HG02678 (cell line): ENCODE measurements around the gene IP6K3.

Source experiments
- ATAC-seq: cut with Tn5 transposase; IDR thresholded peaks from one replicate; pipeline ENCODE4 v1.9.1; 2021; ENCODE audit warnings: mild to moderate bottlenecking, moderate library complexity; ENCODE audit not compliant: unreplicated experiment

IP6K3 gene

DNA sequence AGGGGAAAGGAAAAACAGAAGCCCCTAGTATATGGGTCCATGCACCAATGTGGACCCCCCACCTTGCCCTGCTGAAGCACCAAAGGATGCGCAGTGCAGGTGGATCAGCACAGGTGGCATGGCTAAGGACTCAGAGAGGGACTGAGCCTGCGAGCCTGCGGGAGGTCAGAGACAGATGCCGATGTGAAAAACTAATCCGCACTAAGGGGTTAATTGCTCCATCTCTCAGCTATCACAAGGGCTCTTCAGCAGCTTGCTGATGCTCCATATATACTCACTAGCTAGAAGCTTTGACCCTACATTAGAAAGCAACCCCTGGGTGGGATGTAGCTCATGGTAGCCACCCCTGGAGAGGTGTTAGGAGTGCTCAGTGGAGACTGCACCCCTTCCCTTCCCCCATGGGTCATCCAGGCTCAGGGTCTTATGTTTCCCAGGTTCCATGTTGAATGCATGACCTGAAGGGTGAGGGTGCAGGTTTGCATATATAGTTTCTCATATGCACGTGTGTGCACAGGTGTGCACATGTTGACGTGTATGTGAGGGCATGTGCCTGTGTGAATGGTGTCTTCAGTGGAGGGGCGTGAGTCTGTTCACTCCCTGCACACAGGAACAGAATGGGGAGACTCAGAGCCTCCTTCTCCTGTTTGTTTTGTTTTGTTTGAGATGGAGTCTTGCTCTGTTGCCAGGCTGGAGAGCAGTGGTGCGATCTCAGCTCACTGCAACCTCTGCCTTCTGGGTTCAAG lies 13.4 kb upstream of the IP6K3 start:
- no peak for ATAC-seq

DNA sequence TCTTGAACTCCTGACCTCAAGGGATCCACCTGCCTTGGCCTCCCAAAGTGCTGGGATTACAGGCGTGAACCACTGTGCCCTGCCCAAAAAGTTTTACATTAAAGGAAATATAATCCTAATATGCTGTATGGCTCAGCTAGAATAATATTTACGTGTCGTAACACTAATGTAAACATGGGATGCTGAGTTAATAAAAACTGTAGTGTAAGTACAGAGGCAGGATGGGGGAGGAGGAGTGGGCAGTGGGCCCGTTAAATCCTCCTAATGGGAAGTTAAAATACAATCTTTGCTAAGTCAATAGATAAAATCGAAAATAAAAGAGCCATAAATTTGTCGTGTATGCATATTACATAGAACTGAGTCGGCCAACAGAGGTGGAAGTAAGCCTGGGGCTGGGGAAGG lies 12.1 kb upstream of the IP6K3 start:
- no peak for ATAC-seq

DNA sequence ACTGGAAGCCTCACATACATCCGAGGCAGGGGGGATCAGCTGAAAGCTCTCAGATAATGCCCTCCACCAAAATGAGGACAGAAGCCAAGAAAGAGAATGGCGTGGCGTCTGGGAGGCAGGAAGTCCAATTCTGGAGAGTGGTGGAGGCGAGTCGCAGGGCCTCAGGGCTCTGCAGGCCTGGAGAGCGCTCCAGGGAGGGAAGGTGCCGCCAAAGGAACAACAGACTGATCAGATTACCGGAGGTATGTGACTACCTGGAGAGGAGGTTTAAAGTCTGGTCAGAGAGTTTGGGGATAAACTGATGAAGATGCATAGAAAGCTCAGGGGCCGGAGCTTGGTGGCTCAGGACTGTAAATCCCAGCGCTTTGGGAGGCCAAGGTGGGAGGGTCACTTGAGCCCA lies 11.2 kb upstream of the IP6K3 start:
- ATAC-seq, result no peak

DNA sequence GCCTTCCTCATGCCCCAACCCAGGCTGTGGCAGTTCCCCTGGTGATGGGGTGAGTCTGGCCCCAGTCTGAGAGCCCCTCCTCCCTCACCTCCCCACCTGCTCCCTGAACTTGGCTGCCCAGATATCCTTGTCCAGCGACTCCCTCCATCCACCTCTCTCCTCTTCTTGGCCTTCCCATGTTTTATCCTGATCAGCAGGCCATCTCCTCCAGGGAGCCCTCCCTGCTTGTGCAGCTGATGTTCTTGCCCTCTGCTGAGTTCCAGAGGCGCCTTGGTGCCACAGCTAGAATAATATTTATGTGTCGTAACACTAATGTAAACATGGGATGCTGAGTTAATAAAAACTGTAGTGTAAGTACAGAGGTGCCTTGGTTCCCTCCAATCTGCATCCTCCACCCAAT lies 10.4 kb upstream of the IP6K3 start:
- ATAC-seq, result no peak

DNA sequence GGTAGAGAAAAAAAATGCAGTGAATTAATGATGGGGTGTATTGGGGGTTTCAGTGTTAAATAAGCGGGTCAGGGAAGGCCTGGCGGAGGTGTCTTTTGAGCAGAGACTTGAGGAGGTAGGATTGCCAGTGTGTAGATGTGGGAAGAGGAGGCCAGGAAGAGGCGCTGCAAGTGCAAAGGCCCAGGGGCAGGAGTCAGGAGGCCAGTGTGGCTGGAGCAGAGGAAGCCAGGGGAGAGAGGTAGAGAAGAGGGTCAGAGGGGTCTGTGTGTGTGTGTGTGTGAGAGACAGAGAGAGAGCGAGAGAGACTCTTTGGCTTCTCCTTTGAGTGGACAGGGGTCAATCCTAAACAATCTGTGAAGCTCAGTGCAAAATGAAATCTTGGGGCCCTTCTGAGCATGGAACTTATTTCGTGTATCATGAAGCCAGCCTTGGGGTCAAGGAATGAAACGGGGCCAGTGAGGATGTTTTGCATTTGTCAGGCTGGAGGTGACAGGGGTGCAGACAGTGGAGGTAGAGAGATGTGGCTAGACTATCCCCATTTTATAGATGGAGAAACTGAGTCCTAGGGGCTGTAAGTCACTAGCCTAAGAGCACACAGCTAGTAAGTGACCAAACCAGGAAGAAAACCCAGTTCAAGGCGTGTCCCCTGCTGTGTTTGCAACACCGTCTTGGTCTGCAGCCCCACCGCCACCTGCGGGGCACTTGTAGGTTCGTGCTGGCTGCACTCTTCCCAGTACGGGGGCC lies 9.7 kb upstream of the IP6K3 start:
- ATAC-seq, result no peak

DNA sequence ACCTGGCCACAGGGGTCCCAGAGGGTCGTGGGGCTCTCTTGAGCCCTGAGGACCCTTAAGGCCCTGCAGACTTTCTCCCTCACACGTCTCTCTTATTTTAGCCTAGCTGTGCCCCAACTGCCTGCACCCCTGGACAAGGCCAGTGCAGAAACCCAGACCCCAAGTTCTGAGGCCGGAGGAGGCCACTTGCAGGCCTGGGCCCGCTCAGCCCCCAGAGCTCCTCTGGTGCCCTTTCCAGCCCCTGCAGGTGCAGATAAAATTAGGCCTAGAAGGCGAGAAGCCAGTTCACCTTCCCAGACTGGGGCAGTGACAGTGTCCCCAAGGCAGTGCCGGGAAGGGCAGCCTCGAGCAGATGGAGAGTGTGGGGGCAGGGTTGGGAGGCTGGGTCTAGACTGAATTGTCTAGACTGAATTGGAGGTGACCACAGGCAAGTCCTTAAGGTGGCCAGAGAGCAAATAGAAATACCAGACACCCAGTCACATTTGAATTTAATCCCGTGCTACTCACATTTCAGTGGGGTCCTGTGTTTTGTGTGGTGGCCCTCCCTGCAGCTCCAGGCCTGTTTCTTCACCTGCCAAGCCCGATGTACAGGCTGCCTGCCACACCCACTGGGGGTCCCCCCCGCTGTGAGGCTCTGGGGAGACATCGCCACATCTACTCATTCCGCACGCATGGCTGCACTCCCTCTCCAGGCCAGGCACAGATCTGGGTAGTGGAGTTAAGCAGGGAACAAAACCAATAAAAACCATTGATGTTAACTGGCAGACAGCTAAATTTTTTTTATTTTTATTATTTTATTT lies 8.6 kb upstream of the IP6K3 start:
- ATAC-seq, result no peak

DNA sequence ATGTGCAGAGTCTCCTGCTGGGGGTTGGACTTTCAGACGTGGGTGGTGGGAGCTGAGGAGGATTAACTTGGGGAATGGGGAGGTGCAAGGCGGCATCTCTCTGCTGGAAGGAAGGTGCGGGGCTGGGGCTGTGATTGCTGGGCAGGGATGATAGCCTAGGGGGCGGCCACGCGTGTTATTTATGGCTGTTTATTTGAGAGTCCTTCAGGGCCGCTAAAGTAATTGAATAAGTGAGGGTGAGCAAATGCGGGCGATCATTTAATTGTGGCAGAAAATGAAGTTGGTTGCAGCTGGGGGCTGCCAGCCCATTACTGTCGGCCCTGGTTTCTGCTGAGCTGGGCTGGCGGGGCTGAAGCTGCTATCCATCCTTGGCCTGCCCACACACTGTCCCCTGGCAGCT lies 7.5 kb upstream of the IP6K3 start:
- ATAC-seq, result no peak

DNA sequence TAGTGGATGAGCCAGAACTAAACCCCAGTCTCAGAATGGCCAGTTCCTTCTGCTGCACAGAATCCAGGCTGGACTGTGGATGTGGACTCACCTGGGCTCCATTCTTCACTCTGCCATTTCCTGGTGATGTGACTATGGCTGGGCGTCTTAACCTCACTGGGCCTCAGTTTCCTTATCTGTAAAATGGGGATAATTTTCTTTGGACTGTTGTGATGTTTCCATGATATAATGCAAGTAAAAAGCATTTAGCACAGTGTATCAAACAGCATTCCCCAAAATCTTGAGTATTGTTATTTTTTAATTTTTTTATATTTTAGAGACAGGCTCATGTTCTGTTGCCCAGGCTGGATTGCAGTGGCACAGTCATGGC lies 5.9 kb upstream of the IP6K3 start:
- ATAC-seq, result no peak

DNA sequence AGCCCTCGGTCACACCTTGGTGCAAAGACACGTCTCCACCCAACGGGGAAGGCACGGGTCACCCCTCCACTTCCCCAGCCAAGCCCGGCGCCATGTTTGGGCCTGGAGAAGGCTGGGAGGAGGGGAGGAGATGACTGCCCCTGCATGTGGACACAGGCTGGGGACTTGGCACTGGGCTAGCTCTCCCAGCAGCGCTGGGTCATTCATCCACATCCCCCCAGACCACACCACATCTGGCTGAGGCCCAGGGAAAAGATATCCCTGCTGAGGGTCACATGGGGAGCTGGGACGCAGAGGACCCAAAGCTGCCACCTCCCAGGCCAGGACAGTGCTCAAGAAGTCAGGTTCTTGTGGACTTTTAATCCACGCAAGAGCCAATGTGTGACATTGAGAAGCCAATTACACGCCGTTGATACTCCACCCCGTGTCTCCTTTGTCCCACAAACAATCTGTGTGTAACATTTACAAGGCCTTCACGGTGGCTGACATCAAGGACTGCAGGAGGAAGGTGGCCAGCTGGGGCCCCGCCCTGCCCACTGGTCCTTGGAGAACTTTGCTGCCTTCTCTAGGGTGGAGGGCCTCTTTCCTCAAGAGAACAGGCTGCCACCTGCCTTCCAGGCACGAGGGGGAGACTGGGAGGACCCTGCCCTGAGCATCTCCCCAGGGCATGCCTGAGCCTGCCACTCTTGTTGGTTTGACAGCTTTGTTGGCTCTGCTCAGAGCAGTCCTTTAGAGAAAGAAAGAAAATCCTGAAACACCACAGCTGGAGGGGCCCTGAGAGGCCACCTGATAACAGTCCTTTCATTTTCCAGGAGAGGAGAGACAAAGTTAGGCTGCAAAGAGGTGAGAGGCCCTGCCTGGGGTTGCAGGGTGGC lies 5.3 kb upstream of the IP6K3 start:
- no peak for ATAC-seq

DNA sequence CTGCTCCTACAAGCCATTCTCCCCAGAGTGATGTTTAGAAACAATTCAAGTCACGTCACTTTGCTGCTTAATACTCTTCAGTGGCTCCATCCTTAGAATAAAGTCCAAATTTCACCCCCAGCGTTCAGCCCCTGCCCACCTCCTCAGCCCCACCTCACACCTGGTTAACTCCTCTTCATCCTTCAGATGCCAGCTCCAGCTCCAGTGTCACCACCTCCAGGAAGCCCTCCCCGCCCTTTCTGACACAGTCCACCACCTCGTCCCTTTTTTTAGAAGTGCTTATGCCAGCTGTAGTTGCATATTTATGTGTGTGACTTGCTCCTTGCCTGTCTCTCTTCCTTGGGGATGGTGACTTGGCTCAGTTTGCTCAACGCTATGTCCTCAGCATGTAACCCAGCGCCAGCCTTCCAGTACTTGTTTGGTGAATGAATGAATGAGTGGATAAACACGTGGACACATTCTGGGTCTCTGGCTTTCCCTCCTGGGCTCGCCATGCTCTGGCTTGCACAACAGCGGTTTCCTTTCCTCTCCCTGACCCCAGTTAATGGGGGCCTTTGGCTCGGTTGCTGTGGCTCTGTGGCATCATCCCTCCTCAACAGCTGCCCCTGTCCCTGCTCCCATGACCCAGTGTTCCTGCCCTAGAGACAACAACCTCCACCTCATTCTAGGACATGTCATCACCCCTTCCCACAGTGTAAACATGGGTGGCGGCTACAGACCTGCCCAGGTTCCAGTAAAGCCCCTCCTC lies 3.7 kb upstream of the IP6K3 start:
- ATAC-seq, result no peak

DNA sequence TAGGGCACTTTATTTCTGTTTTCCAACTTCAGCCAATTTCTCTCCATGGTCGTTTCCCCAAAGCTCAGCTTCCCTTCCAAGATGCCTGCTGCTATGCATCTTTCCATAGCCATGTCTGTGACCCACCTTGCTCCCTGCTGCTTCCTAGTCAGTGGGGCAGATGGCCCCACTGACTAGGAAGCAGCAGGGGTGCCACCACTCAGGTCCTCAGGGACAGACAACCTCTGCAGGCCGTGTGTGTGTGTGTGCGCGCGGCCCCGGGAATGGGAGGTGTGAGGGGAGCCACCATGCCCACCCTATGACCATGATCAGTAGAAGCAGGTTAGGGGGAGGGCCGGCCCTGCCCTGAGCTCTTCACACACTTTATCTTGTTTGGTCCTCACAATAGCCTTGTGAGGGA lies 2.7 kb upstream of the IP6K3 start:
- ATAC-seq, result no peak

DNA sequence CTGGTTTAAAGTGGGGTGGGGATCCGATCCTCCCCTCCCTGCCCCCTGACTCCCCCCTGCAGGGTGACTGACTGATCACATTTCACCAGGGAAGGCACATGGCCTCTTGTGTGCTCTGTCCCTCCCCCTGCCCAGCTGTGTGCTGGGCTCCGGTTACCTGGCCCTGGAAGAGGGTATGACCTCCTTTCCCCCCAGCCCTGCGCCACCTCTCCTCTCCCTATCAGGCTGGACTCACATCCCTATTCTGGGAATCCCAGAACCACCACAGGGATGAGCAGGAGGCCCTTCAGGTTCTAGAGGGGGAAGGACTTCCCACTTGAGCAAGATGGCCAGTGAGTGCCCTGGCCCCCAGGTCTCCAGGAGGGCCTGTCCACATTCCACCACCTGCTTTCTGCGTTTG lies 2.1 kb upstream of the IP6K3 start:
- no peak for ATAC-seq

DNA sequence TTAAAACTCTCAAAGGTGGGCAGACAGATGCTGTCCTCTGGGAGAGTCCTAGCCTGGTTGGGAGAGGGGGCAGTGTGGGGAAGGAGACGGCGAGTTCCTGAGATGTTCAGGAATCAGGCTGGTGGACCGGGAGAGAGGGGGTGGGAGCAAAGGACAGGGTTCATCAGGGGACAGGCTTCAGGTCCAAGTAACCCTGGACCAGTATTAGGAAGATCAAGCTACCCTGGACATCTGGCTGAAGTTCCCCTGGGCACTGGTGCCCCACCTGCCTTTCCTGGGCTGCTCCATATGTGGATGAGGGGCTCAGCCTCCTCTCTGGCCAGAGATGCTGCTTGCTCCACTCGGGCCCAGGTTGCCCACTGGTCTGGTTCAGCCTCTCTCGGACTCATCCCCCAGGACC lies 1.1 kb upstream of the IP6K3 start:
- no peak for ATAC-seq

DNA sequence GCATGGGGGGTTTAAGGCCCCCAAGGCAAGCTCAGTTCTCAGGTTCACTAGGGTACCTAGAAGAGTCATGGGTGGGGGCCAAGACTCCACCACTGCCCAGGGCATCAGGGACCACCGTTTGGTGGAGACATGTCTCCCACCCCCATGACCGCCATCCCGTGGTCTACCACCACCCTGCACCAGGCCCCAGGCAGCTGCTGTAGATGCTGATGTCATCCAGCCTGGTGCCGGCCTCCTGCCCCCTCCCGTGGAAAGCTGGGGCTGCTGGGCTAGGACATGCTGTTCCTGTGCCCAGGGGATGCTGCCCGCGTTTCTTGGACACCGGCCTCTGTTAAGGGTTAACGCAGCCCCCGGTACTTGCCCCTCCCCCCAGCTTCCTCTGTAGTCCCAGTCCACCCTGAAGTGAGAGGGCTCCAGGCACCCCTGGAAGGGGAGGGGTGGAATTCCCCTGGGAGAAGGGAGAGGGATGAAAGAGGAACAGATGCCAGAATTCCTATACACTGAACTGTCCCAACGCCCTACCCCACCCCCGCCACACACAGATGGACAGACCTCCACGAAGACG lies 587 bp downstream of the IP6K3 start:
- ATAC-seq, result no peak

DNA sequence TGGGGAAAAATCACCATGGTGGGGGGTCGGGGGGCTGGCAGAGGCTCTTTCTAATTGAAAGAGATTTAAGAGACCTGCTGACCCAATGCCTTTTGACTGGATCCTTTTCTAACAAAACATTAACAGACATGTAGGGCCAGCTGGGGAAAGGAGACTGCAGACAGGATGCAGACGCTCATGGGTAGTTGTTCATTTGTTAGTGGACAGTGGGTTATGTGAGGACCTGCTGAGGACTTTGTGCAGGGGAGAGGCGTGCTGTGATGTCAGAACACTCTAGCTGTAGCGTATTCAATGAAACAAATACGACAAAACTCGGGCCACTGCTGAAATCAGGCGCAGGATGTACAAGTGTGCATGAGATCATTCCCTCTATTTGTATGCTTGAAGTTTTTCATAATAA lies 1.2 kb downstream of the IP6K3 start:
- no peak for ATAC-seq

DNA sequence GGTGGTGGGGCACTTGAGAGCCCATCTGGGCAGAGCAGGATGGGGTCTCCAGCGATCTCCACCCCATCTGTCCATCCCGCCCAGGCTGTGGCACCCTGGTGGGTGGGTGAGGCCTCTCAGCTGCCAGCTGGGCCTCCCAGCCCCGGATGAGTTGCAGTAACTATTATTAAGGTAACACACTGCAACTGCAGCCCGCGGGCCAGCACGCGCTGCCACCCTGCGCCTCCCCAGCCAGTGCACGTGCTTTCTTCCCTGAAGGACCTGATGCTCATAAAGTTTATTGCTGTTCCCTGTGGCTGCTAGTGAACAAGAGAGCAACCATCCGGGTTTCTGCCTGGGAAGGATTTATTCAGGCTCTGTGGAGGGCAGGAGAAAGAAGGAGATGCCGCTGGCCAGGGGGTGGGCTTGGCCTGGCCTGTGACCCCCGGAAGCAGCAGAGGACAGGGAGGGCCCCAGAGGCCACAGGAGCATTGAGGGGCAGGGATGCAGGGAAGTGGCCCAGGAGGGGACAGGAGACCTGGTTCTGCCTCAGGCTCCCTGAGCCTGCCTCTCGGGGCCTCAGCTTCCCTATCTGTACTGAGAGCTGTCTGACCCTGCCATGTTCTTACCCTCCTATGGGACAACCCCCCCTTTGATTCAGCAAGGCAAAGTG lies 1.7 kb downstream of the IP6K3 start:
- no peak for ATAC-seq

DNA sequence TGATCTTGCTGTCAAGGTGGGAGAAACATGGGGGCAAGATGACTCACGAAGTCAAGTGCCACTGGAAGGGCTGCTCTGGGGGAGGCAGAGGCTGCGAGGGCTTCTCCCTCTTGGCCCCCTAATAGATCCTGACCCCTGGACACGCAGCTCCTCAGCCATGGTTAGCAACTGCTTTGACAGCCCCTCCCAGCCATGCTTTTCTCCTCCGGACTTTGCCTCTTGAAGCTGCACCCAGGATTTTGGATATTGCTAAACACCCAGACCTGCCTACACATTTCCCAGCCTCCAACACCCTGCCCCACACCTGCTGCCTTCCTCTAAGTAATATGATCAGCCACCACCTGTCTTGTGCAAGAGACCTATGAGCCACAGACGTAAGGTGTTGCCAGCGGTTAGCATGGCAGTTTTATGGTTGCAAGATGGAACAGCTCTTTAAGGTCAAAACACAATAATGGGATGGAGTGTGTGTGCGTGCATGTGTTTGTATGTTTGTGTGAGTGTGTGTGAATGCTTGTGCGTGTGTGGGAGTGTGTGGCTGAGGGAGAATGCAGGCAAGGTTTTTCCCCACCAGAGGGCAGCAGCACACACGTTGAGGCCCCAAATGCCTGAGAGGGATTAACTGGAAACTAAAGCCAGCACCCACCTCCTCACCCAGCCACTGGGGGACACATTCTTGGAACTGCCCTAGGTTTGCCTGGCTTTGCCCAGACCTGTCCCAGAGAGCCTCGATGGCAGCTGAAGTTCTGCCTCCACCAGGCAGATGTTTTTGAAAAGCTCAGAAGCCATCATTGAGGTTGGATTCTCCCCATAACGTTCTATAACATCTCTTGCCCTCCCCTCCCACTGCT lies 2.5 kb downstream of the IP6K3 start:
- no peak for ATAC-seq

DNA sequence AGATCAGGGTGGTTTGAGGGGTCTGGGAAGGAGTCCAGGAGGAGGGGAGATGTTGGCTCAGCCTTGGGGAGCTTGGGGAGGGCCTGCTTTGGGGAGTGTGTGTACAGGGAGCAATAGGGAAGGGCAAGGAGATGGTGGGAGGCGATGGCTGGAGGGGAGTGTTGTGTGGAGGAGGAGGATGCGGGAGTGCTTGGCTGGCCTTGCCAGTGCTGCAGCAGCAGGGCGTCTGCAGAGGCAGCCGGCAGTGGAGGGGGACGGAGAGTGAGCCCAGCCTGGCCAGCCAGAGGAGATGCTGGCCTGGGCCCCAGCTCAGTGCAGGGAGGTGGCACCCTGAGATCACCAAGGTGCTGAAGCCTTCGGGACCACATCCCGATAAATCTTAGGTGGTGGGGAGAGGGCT lies 3.9 kb downstream of the IP6K3 start:
- ATAC-seq, result no peak

DNA sequence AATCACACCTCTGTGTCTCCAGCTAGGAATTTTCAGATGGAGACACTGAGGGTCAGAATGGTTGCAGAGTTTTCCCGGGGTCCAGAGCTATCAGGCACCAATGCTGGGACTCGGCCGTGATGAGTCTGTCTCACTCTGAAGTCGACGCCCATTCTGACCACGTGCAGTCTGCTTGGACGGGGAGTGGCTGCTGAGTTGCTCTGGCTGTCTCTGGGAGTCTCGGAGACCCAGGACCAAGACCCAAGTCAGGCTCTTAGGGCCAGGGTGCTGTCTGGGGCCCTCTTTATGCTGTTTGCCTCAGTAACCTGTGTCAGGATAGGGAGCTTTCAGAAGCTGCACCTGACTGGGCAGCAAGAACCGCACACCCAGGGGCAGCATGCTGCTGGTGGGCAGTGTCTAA lies 4.6 kb downstream of the IP6K3 start:
- no peak for ATAC-seq
